AG09319 (cell line): Measurements from ENCODE around the gene SLFN11.
A peak's percentile ranks its signal among the peaks of the same experiment; 100 is the strongest.
"Not testable (repeated sequence)": the region's sequence is repeated elsewhere in the genome, so short reads cannot be mapped to it uniquely, and the experiment has no call there.

Source experiments
- DNase-seq: peaks from one replicate; pipeline ENCODE4 v3.0.0-alpha.2; 2010; ENCODE audit warnings: low read depth; ENCODE audit errors: extremely low read depth
- CTCF ChIP-seq: IDR thresholded peaks from 2 replicates; pipeline ENCODE4 v1.5.1; 2011; ENCODE audit warnings: low read depth, mild to moderate bottlenecking, inconsistent platforms, low read length, moderate library complexity

SLFN11 gene

GRCh38 chr17:35312790-35313711 is 60.4 kb downstream of the SLFN11 start:
- TF ChIP-seq CTCF, result peak; percentile 75
- peak; percentile 51 for DNase-seq

GRCh38 chr17:35312346-35312745 is 61.1 kb downstream of the SLFN11 start:
- DNase-seq, result no peak
- TF ChIP-seq CTCF, result no peak

- not testable (repeated sequence) for DNase-seq
These were observed 64.1 kb downstream of the SLFN11 start for GRCh38 chr17:35309345-35309744.
